ENCODE data around the gene NUCB2.

GRCh38 chr11:17354601-17354991 is 78.1 kb downstream of the NUCB2 start:
- TF ChIP-seq POLR2AphosphoS5 (IDR thresholded peaks at IDR 0.05; ENCODE audit: insufficient read depth, low read depth, low read length) (no peak), MAX (IDR thresholded peaks at IDR 0.05; ENCODE audit: insufficient read depth, insufficient read length) (no peak), CTCF (IDR thresholded peaks at IDR 0.05; ENCODE audit: extremely low read depth in 1 of 2, insufficient read depth in 1 of 2, low read depth in 1 of 2, low read length in 2 of 2) (peak; percentile 55 to 57), EZH2 (IDR thresholded peaks at IDR 0.05; ENCODE audit: borderline replicate concordance, low read depth, low read length, severe bottlenecking) (no peak), POLR2A (IDR thresholded peaks at IDR 0.05; ENCODE audit: low read depth, low read length) (no peak)
